HG02885 (cell line): Measurements from ENCODE around the gene CHRM5.
"Not testable (repeated sequence)": the region's sequence is repeated elsewhere in the genome, so short reads cannot be mapped to it uniquely, and the experiment has no call there.

Experiments used
- ATAC-seq: cut with Tn5 transposase; IDR thresholded peaks from one replicate; pipeline ENCODE4 v1.9.1; 2021; ENCODE audit warnings: mild to moderate bottlenecking; ENCODE audit not compliant: unreplicated experiment, poor library complexity

The CHRM5 gene

GRCh38 chr15:33987444-33987843, 19.1 kb downstream of the CHRM5 start:
- ATAC-seq = no peak

GRCh38 chr15:33988384-33988783, 20.1 kb downstream of the CHRM5 start:
- ATAC-seq = no peak

- ATAC-seq = no peak
Measured at GRCh38 chr15:33994005-33994615, 25.8 kb downstream of the CHRM5 start.

- ATAC-seq = not testable (repeated sequence)
Measured at GRCh38 chr15:33995666-33996065, 27.4 kb downstream of the CHRM5 start.

GRCh38 chr15:34001536-34001935, 33.2 kb downstream of the CHRM5 start:
- no peak for ATAC-seq

GRCh38 chr15:34006381-34006780, 38.1 kb downstream of the CHRM5 start:
- ATAC-seq = no peak

- ATAC-seq = no peak
Measured at GRCh38 chr15:34009656-34010055, 41.4 kb downstream of the CHRM5 start.

GRCh38 chr15:34010921-34011320, 42.6 kb downstream of the CHRM5 start:
- ATAC-seq = no peak

- ATAC-seq = no peak
Measured at GRCh38 chr15:34011481-34011880, 43.2 kb downstream of the CHRM5 start.

- no peak for ATAC-seq
Measured at GRCh38 chr15:34012461-34013028, 44.2 kb downstream of the CHRM5 start.

GRCh38 chr15:34013746-34014145, 45.4 kb downstream of the CHRM5 start:
- ATAC-seq = no peak

- ATAC-seq = no peak
Measured at GRCh38 chr15:34014556-34014955, 46.3 kb downstream of the CHRM5 start.

- no peak for ATAC-seq
Measured at GRCh38 chr15:34018021-34018645, 49.8 kb downstream of the CHRM5 start.

- ATAC-seq = not testable (repeated sequence)
Measured at GRCh38 chr15:34018738-34019137, 50.4 kb downstream of the CHRM5 start.

- ATAC-seq = no peak
Measured at GRCh38 chr15:34019369-34019990, 51.2 kb downstream of the CHRM5 start.

GRCh38 chr15:34023907-34024306, 55.6 kb downstream of the CHRM5 start:
- no peak for ATAC-seq

- ATAC-seq = no peak
Measured at GRCh38 chr15:34025252-34025651, 57.0 kb downstream of the CHRM5 start.

- no peak for ATAC-seq
Measured at GRCh38 chr15:34027606-34028005, 59.3 kb downstream of the CHRM5 start.

GRCh38 chr15:34031987-34032760, 63.9 kb downstream of the CHRM5 start:
- ATAC-seq = no peak

- ATAC-seq = peak; percentile 81
Measured at GRCh38 chr15:34038023-34038870, 70.0 kb downstream of the CHRM5 start.
